Measurements from ENCODE around the gene EML6.

GRCh38 chr2:54968561-54969218, 245.2 kb downstream of the EML6 start:
- TF ChIP-seq CTCF (IDR thresholded peaks at IDR 0.05): no peak
- TF ChIP-seq POLR2A (IDR thresholded peaks at IDR 0.05): no peak
- TF ChIP-seq POLR2AphosphoS5 (IDR thresholded peaks at IDR 0.05): no peak
- no peak for TF ChIP-seq EP300 (IDR thresholded peaks at IDR 0.05)
